Liver (tissue), 9 donors: ENCODE results near the gene ERC1. TPM values are rescaled to one million over a fixed set of nuclear protein-coding genes. Genes with fewer than 3 reads are reported as not detected.

Experiments used
- DNase-seq: peaks from one replicate; pipeline ENCODE4 v3.0.0-alpha.2; 2017; ENCODE audit warnings: low spot score
- H3K27ac ChIP-seq, 2 donors: one replicate each; pipeline ENCODE4 v1.7.0; 2013; ENCODE audit warnings: inconsistent platforms in 2 of 2, low read length in 2 of 2, control low read depth in 1 of 2, low read depth in 1 of 2, mild to moderate bottlenecking in 1 of 2
- H3K27me3 ChIP-seq, 4 donors: one replicate each; pipeline versions ENCODE4 v1.6.1 to v1.7.0; 2013; ENCODE audit warnings: low read length in 3 of 4, inconsistent platforms in 1 of 4, mild to moderate bottlenecking in 1 of 4, moderate library complexity in 1 of 4; ENCODE audit not compliant: control insufficient read depth in 4 of 4, insufficient read depth in 4 of 4
- H3K36me3 ChIP-seq, 4 donors: one replicate each; pipeline versions ENCODE4 v1.6.1 to v1.7.0; 2013; ENCODE audit warnings: low read length in 3 of 4, mild to moderate bottlenecking in 3 of 4, low read depth in 1 of 4, moderate library complexity in 1 of 4; ENCODE audit not compliant: control insufficient read depth in 4 of 4, insufficient read depth in 3 of 4
- H3K4me1 ChIP-seq, 4 donors: one replicate each; pipeline versions ENCODE4 v1.6.1 to v1.7.0; 2013; ENCODE audit warnings: low read length in 3 of 4, mild to moderate bottlenecking in 3 of 4, moderate library complexity in 1 of 4; ENCODE audit not compliant: control insufficient read depth in 4 of 4, insufficient read depth in 4 of 4
- H3K4me3 ChIP-seq, 3 donors: one replicate each; pipeline versions ENCODE4 v1.6.1 to v1.7.0; 2013; ENCODE audit warnings: low read length in 3 of 3, control low read depth in 1 of 3, low read depth in 1 of 3, mild to moderate bottlenecking in 1 of 3
- H3K9ac ChIP-seq, 2 donors: one replicate each; pipeline ENCODE4 v1.7.0; 2013; ENCODE audit warnings: low read length in 2 of 2, mild to moderate bottlenecking in 2 of 2, moderate library complexity in 2 of 2, control low read depth in 1 of 2, low read depth in 1 of 2
- H3K9me3 ChIP-seq, 4 donors: one replicate each; pipeline versions ENCODE4 v1.6.1 to v1.7.0; 2013; ENCODE audit warnings: low read length in 3 of 4; ENCODE audit not compliant: control insufficient read depth in 4 of 4
- CTCF ChIP-seq: fragments of 150-350 bp; IDR thresholded peaks from 2 replicates; pipeline ENCODE4 v1.5.1; 2017; ENCODE audit warnings: improper control_type of control experiment, low read depth, low read length; ENCODE audit not compliant: missing input control
- EGR1 ChIP-seq, 2 donors: IDR thresholded peaks; 2 replicates each; pipeline ENCODE4 v1.6.1; 2016 to 2018; ENCODE audit warnings: antibody characterized with exemption in 2 of 2, low read depth in 2 of 2
- FOXA1 ChIP-seq: IDR thresholded peaks from 2 replicates; pipeline ENCODE4 v1.6.1; 2016; ENCODE audit warnings: antibody characterized with exemption
- FOXA2 ChIP-seq: IDR thresholded peaks from 2 replicates; pipeline ENCODE4 v1.6.1; 2016; ENCODE audit warnings: antibody characterized with exemption
- HNF4A ChIP-seq, 2 donors: conservative IDR thresholded peaks; 2 replicates each; pipeline ENCODE4 v1.6.1; 2016; ENCODE audit warnings: antibody characterized with exemption in 2 of 2, mild to moderate bottlenecking in 2 of 2
- HNF4G ChIP-seq: IDR thresholded peaks from 2 replicates; pipeline ENCODE4 v1.6.1; 2016; ENCODE audit warnings: antibody characterized with exemption
- JUND ChIP-seq, 2 donors: IDR thresholded peaks; 2 replicates each; pipeline ENCODE4 v1.6.1; 2016; ENCODE audit warnings: antibody characterized with exemption in 2 of 2
- NR2F2 ChIP-seq: IDR thresholded peaks from 2 replicates; pipeline ENCODE4 v1.6.1; 2016; ENCODE audit warnings: antibody characterized with exemption
- RAD21 ChIP-seq, 2 donors: IDR thresholded peaks; 2 replicates each; pipeline ENCODE4 v1.6.1; 2016; ENCODE audit warnings: antibody characterized with exemption in 2 of 2, mild to moderate bottlenecking in 2 of 2
- RXRA ChIP-seq, 2 donors: IDR thresholded peaks; 2 replicates each; pipeline ENCODE4 v1.6.1; 2017 to 2018; ENCODE audit warnings: antibody characterized with exemption in 2 of 2, mild to moderate bottlenecking in 1 of 2
- SP1 ChIP-seq: IDR thresholded peaks from 2 replicates; pipeline ENCODE4 v1.6.1; 2018; ENCODE audit warnings: antibody characterized with exemption, mild to moderate bottlenecking
- TAF1 ChIP-seq: conservative IDR thresholded peaks from 2 replicates; pipeline ENCODE4 v1.6.1; 2016; ENCODE audit warnings: antibody characterized with exemption, mild to moderate bottlenecking
- YY1 ChIP-seq: IDR thresholded peaks from 2 replicates; pipeline ENCODE4 v1.6.1; 2016; ENCODE audit warnings: antibody characterized with exemption, mild to moderate bottlenecking
- WGBS: extraction: QIAGEN DNeasy Blood & Tissue Kit; methylation state at CpG from one replicate; pipeline ENCODE4 v1.1.7; 2013; 5-methylcytosine and 5-hydroxymethylcytosine counted together
- polyA plus RNA-seq, 2 donors: library from polyadenylated mRNA; stranded (reverse) in 1 of 2; unstranded in 1 of 2; fragments of 200-250 nt in 1 of 2; fragments of >200 nt in 1 of 2; fragmentation: Nextera tagmentation in 1 of 2; extraction: Ambion mirVana in 1 of 2; gene quantifications; one replicate each; pipeline versions ENCODE4 v1.2.1 to v1.2.3, GENCODE V29; 2013 to 2015
- total RNA-seq, 2 donors: library from RNA; depleted of rRNA; stranded (reverse); fragments of >200 nt; gene quantifications; one replicate each; pipeline ENCODE4 v1.2.3, GENCODE V29; 2014
- TF ChIP-seq, protein P1 (sequence below): IDR thresholded peaks from 2 replicates; pipeline ENCODE4 v1.6.1; 2016; ENCODE audit warnings: antibody characterized with exemption
- TF ChIP-seq, protein P2 (sequence below): IDR thresholded peaks from 2 replicates; pipeline ENCODE4 v1.6.1; 2016; ENCODE audit warnings: antibody characterized with exemption
- TF ChIP-seq, protein P3 (sequence below): IDR thresholded peaks from 2 replicates; pipeline ENCODE4 v1.6.1; 2016; ENCODE audit warnings: antibody characterized with exemption
- donor health status: healthy.
- donor health status: healthy.
- donor health status: healthy.
- donor health status: healthy.
- donor health status: healthy.

The ERC1 gene
- total and polyA plus RNA-seq, 4 donors, result 6.2 to 50.2 (median 10.3) TPM

DNA sequence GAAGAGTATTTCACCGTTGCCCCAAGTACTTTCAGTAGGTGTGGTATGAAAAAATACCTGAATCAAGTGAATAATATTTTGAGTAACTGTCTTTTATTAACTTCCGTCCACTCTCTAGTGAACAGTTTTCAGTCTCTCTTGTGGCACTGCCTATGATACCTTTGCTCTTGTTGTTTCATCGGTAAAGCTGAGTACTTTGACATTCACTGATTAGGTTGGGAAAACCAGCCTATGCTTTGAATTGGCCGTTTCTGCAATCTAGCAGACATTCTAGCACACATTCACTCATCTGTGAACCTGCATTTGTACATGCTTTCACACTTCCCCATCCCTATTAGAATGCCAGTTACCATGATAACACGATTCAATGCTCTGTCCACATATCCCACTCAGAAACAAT is 386.1 kb downstream of the ERC1 start:
- Histone ChIP-seq H3K36me3 (no peaks in the 10 kb centered on the region), H3K9me3 (no peaks in the 10 kb centered on the region), H3K4me3 (no peak overlapping the region), H3K4me1 (peaks cover 5 to 31% (median 23%) of the 10 kb centered on the region in 4 donors), H3K27me3 (no peaks in the 10 kb centered on the region), H3K27ac (peak overlapping the region; percentile 22 to 39), H3K9ac (no peak overlapping the region)
- WGBS, result 55% methylated on average over 5 of the region's 5 CpGs
- no peak for TF ChIP-seq EGR1 (IDR thresholded peaks at IDR 0.05; ENCODE audit: low read depth in 2 of 2)
- TF ChIP-seq, protein P1, sequence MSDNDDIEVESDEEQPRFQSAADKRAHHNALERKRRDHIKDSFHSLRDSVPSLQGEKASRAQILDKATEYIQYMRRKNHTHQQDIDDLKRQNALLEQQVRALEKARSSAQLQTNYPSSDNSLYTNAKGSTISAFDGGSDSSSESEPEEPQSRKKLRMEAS, result no peak
- no peak for TF ChIP-seq JUND (IDR thresholded peaks at IDR 0.05)
- no peak for TF ChIP-seq FOXA1
- TF ChIP-seq RXRA (IDR thresholded peaks at IDR 0.05), result no peak
- no peak for DNase-seq

- WGBS, result 36% methylated on average over 3 of the region's 3 CpGs
- DNase-seq, result no peak
- no peaks in the 10 kb centered on the region for H3K36me3 ChIP-seq
Observed at GRCh38 chr12:1377681-1378080, 386.7 kb downstream of the ERC1 start.

More at GRCh38 chr12:1377681-1378080, 386.7 kb downstream of the ERC1 start:
- no peaks in the 10 kb centered on the region for H3K9me3 ChIP-seq
- H3K9ac ChIP-seq, result peak overlapping the region in 1 of 2 donors; percentile 12
- peak overlapping the region in 2 of 3 donors; percentile 4 to 6 for H3K4me3 ChIP-seq
- TF ChIP-seq RXRA (IDR thresholded peaks at IDR 0.05), result peak; percentile 86 to 89
- no peak for TF ChIP-seq NR2F2
- TF ChIP-seq YY1, result peak; percentile 44
- peak; percentile 76 to 82 for TF ChIP-seq HNF4A (conservative IDR thresholded peaks at IDR 0.05)
- TF ChIP-seq CTCF, result no peak
- peak; percentile 59 for TF ChIP-seq FOXA2
- TF ChIP-seq, protein P2, sequence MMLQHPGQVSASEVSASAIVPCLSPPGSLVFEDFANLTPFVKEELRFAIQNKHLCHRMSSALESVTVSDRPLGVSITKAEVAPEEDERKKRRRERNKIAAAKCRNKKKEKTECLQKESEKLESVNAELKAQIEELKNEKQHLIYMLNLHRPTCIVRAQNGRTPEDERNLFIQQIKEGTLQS, result no peak
- no peak for TF ChIP-seq FOXA1
- TF ChIP-seq RAD21 (IDR thresholded peaks at IDR 0.05), result no peak
- no peak for TF ChIP-seq JUND (IDR thresholded peaks at IDR 0.05)
- no peak for TF ChIP-seq TAF1
- TF ChIP-seq, protein P3, sequence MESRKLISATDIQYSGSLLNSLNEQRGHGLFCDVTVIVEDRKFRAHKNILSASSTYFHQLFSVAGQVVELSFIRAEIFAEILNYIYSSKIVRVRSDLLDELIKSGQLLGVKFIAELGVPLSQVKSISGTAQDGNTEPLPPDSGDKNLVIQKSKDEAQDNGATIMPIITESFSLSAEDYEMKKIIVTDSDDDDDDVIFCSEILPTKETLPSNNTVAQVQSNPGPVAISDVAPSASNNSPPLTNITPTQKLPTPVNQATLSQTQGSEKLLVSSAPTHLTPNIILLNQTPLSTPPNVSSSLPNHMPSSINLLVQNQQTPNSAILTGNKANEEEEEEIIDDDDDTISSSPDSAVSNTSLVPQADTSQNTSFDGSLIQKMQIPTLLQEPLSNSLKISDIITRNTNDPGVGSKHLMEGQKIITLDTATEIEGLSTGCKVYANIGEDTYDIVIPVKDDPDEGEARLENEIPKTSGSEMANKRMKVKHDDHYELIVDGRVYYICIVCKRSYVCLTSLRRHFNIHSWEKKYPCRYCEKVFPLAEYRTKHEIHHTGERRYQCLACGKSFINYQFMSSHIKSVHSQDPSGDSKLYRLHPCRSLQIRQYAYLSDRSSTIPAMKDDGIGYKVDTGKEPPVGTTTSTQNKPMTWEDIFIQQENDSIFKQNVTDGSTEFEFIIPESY, result peak; percentile 48
- TF ChIP-seq SP1, result peak; percentile 75
- TF ChIP-seq HNF4G, result peak; percentile 50
- H3K4me1 ChIP-seq, result peaks cover 5 to 31% (median 23%) of the 10 kb centered on the region in 4 donors
- peak overlapping the region; percentile 22 to 39 for H3K27ac ChIP-seq
- no peaks in the 10 kb centered on the region for H3K27me3 ChIP-seq
